GM10266 (cell line): ENCODE results near the gene SDK1.

Experiments
- DNase-seq: peaks from one replicate; pipeline ENCODE4 v3.0.0; 2012; ENCODE audit errors: extremely low spot score
- CTCF ChIP-seq: IDR thresholded peaks from 2 replicates; pipeline ENCODE4 v1.5.1; 2012; ENCODE audit warnings: mild to moderate bottlenecking, low read depth; ENCODE audit not compliant: control insufficient read depth, insufficient read depth; ENCODE audit errors: missing control alignments

Gene SDK1

GRCh38 chr7:4156190-4156589 lies 855.1 kb downstream of the SDK1 start:
- no peak for TF ChIP-seq CTCF
- DNase-seq = no peak

GRCh38 chr7:4157651-4158050 lies 856.6 kb downstream of the SDK1 start:
- DNase-seq = no peak

DNA sequence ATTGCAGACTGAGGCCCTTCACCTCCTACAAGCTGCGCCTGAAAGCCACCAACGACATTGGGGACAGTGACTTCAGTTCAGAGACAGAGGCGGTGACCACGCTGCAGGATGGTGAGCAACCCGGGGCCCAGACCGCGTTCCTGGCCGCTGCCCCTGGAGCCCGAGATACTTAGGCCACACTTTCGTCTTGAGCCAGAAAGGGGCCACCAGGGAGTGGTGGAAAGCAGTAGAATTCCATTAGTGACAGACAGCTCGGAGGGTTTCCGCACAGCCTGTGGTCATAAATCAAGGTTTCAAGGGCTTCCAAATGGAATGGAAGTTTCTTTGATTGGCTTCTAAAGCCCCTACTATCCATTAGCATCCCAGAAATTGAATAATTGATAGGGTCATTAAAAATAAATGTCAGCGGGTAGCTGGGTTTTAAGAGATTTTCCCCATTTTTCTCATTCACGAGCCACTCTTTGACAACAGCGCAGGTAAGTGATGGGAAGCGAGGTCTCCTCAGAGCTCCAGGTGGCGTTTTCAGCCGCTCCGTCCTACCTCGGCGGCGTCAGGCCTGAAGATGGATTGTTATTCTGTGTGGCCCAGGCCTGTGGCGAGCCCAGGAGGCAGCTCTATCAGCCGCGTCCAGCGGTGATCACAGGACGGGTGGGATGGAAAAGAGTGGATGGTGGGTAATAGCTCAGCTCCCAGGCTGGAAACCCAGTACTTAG lies 857.5 kb downstream of the SDK1 start:
- DNase-seq = no peak
- TF ChIP-seq CTCF = no peak

More at GRCh38 chr7:4157651-4158050, 856.6 kb downstream of the SDK1 start:
- TF ChIP-seq CTCF = no peak

- DNase-seq = no peak
- no peak for TF ChIP-seq CTCF
Measured at GRCh38 chr7:4159154-4159501, 858.1 kb downstream of the SDK1 start.

GRCh38 chr7:4159761-4160554 lies 858.9 kb downstream of the SDK1 start:
- DNase-seq = no peak
- TF ChIP-seq CTCF = no peak

- no peak for DNase-seq
- no peak for TF ChIP-seq CTCF
Measured at GRCh38 chr7:4162884-4163564, 862.0 kb downstream of the SDK1 start.

DNA sequence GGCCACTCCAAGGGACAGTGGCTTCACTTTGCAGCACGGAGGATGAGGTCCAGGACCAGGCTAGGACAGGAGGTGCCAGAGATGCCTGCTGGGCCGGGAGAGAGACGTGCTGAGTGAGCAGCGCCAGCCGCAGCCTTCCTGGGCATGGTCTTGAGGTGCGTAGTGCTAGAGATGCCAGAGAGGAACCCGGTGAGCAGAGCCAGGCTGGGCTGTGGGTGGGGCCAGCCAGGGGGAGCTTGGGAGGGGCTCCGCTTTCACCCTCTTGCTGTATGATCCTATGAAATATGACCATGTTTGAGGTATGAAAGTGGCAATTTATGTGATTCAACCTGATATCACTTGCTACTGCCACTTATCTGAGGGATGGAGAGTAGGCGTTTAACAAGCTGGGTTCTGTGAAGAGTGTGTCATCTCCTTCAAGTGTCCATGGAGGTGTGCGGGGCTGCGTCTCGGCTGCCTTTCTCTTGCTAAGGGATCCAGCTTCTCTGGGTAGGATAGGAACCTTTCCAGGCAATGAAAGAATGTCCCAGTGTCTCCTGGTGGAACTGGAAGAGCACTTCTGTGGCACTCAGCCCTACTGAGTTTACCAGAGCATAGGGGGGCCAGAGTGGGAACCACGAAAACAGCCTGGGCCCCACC lies 862.6 kb downstream of the SDK1 start:
- DNase-seq = no peak
- no peak for TF ChIP-seq CTCF
